Stimulated activated CD4-positive, alpha-beta T cell treated with anti-CD3 and anti-CD28 coated beads, TNF-alpha, amount 100 ng/mL, for 1 hour (primary cell): ENCODE measurements around the gene GARS1.

Experiments used
- DNase-seq, 3 donors: peaks; one replicate each; pipeline ENCODE4 v3.0.0-alpha.2; 2020; ENCODE audit warnings: low read depth in 3 of 3, low spot score in 1 of 3

The GARS1 gene

GRCh38 chr7:30679664-30680063 is 85.0 kb downstream of the GARS1 start:
- no peak for DNase-seq

GRCh38 chr7:30681331-30681797 is 86.7 kb downstream of the GARS1 start:
- DNase-seq, result no peak

GRCh38 chr7:30681815-30682211 is 87.1 kb downstream of the GARS1 start:
- no peak for DNase-seq

- peak in 1 of 3 donors; percentile 10 for DNase-seq
These were observed 87.8 kb downstream of the GARS1 start, which contains the start of gene CRHR2 for GRCh38 chr7:30682212-30683083. CRHR2 (minus strand) TSS chr7:30682456; CDS start chr7:30682280, 176 bp downstream.

- DNase-seq, result no peak
These were observed 88.6 kb downstream of the GARS1 start for GRCh38 chr7:30683306-30683705.
